Activated naive CD8-positive, alpha-beta T cell treated with anti-CD3 and anti-CD28 coated beads for 36 hours (primary cell): ENCODE measurements around the gene HNMT. TPM values are rescaled to one million over a fixed set of nuclear protein-coding genes. Genes with fewer than 3 reads are reported as not detected.
"Not testable (repeated sequence)": the region's sequence is repeated elsewhere in the genome, so short reads cannot be mapped to it uniquely, and the experiment has no call there.

Experiments used
- DNase-seq: peaks from one replicate; pipeline ENCODE4 v3.0.0; 2021
- H3K27ac Mint-ChIP-seq: one replicate; pipeline ENCODE4 v1.8.0; 2022; ENCODE audit warnings: mild to moderate bottlenecking, moderate library complexity, mixed read lengths
- H3K27me3 Mint-ChIP-seq: one replicate; pipeline ENCODE4 v1.8.0; 2022; ENCODE audit warnings: mild to moderate bottlenecking, mixed read lengths
- H3K36me3 Mint-ChIP-seq: one replicate; pipeline ENCODE4 v1.8.0; 2021; ENCODE audit warnings: mild to moderate bottlenecking, mixed read lengths
- H3K4me1 Mint-ChIP-seq: one replicate; pipeline ENCODE4 v1.8.0; 2021; ENCODE audit warnings: mixed read lengths
- H3K4me3 Mint-ChIP-seq: one replicate; pipeline ENCODE4 v1.8.0; 2022; ENCODE audit warnings: mild to moderate bottlenecking, moderate library complexity, mixed read lengths
- H3K9me3 Mint-ChIP-seq: one replicate; pipeline ENCODE4 v1.8.0; 2022; ENCODE audit warnings: mixed read lengths
- total RNA-seq, 2 experiments: library from RNA; stranded (reverse); gene quantifications; one replicate each; pipeline ENCODE4 v1.2.3, GENCODE V29; 2021

Gene HNMT
- not detected for total RNA-seq

- no peaks in the 10 kb centered on the region for H3K9me3 Mint-ChIP-seq
- H3K27ac Mint-ChIP-seq: no peak within 1 kb of the TSS
- H3K4me3 Mint-ChIP-seq: no peak within 1 kb of the TSS
- H3K27me3 Mint-ChIP-seq: peaks cover 7% of the 10 kb centered on the region
- DNase-seq: no peak
- H3K36me3 Mint-ChIP-seq: no peaks in the 10 kb centered on the region
- H3K4me1 Mint-ChIP-seq: no peaks in the 10 kb centered on the region
Observed at GRCh38 chr2:137964066-137964858, at the start of gene HNMT. HNMT (plus strand) TSS chr2:137964473; CDS start chr2:137964492, 19 bp downstream.

GRCh38 chr2:137921105-137921880 is 43.0 kb upstream of the HNMT start:
- Mint-ChIP-seq H3K4me1 (no peaks in the 10 kb centered on the region), H3K4me3 (no peak overlapping the region), H3K36me3 (no peaks in the 10 kb centered on the region), H3K27me3 (no peaks in the 10 kb centered on the region), H3K9me3 (no peaks in the 10 kb centered on the region), H3K27ac (no peak overlapping the region)
- no peak for DNase-seq

- DNase-seq, H3K4me1 Mint-ChIP-seq, H3K4me3 Mint-ChIP-seq, H3K27ac Mint-ChIP-seq, H3K27me3 Mint-ChIP-seq, H3K9me3 Mint-ChIP-seq, H3K36me3 Mint-ChIP-seq: not testable (repeated sequence)
Observed at GRCh38 chr2:137922171-137922570, 42.1 kb upstream of the HNMT start.

GRCh38 chr2:137924019-137924418 is 40.3 kb upstream of the HNMT start:
- H3K27me3 Mint-ChIP-seq: no peaks in the 10 kb centered on the region
- H3K9me3 Mint-ChIP-seq: no peaks in the 10 kb centered on the region
- no peaks in the 10 kb centered on the region for H3K4me1 Mint-ChIP-seq
- H3K36me3 Mint-ChIP-seq: no peaks in the 10 kb centered on the region
- no peak overlapping the region for H3K27ac Mint-ChIP-seq
- no peak for DNase-seq
- no peak overlapping the region for H3K4me3 Mint-ChIP-seq

GRCh38 chr2:137925599-137925998 is 38.7 kb upstream of the HNMT start:
- no peaks in the 10 kb centered on the region for H3K36me3 Mint-ChIP-seq

GRCh38 chr2:137927846-137928245 is 36.4 kb upstream of the HNMT start:
- H3K4me1 Mint-ChIP-seq: no peaks in the 10 kb centered on the region
- no peaks in the 10 kb centered on the region for H3K36me3 Mint-ChIP-seq
- H3K27me3 Mint-ChIP-seq: no peaks in the 10 kb centered on the region
- no peak overlapping the region for H3K27ac Mint-ChIP-seq
- no peaks in the 10 kb centered on the region for H3K9me3 Mint-ChIP-seq
- no peak overlapping the region for H3K4me3 Mint-ChIP-seq
- DNase-seq: no peak

More at GRCh38 chr2:137925599-137925998, 38.7 kb upstream of the HNMT start:
- no peaks in the 10 kb centered on the region for H3K4me1 Mint-ChIP-seq
- H3K4me3 Mint-ChIP-seq: no peak overlapping the region
- DNase-seq: no peak
- H3K27me3 Mint-ChIP-seq: no peaks in the 10 kb centered on the region
- no peak overlapping the region for H3K27ac Mint-ChIP-seq
- H3K9me3 Mint-ChIP-seq: no peaks in the 10 kb centered on the region

GRCh38 chr2:137928547-137929518 is 35.4 kb upstream of the HNMT start:
- no peak overlapping the region for H3K4me3 Mint-ChIP-seq
- H3K27ac Mint-ChIP-seq: no peak overlapping the region
- no peaks in the 10 kb centered on the region for H3K36me3 Mint-ChIP-seq

GRCh38 chr2:137929519-137929916 is 34.8 kb upstream of the HNMT start:
- H3K27ac Mint-ChIP-seq: no peak overlapping the region
- no peak overlapping the region for H3K4me3 Mint-ChIP-seq
- DNase-seq: no peak
- no peaks in the 10 kb centered on the region for H3K9me3 Mint-ChIP-seq
- H3K27me3 Mint-ChIP-seq: no peaks in the 10 kb centered on the region
- H3K36me3 Mint-ChIP-seq: no peaks in the 10 kb centered on the region
- H3K4me1 Mint-ChIP-seq: no peaks in the 10 kb centered on the region

More at GRCh38 chr2:137928547-137929518, 35.4 kb upstream of the HNMT start:
- Mint-ChIP-seq H3K4me1 (no peaks in the 10 kb centered on the region), H3K9me3 (no peaks in the 10 kb centered on the region), H3K27me3 (no peaks in the 10 kb centered on the region)
- DNase-seq: no peak

- DNase-seq: no peak
- no peaks in the 10 kb centered on the region for H3K9me3 Mint-ChIP-seq
- no peak overlapping the region for H3K4me3 Mint-ChIP-seq
- no peaks in the 10 kb centered on the region for H3K27me3 Mint-ChIP-seq
- H3K27ac Mint-ChIP-seq: no peak overlapping the region
- H3K36me3 Mint-ChIP-seq: no peaks in the 10 kb centered on the region
- H3K4me1 Mint-ChIP-seq: no peaks in the 10 kb centered on the region
Observed at GRCh38 chr2:137930146-137930545, 34.1 kb upstream of the HNMT start.

GRCh38 chr2:137935591-137935990 is 28.7 kb upstream of the HNMT start:
- H3K27me3 Mint-ChIP-seq: peaks cover 4% of the 10 kb centered on the region
- peaks cover 1% of the 10 kb centered on the region for H3K9me3 Mint-ChIP-seq
- H3K36me3 Mint-ChIP-seq: no peaks in the 10 kb centered on the region
- H3K4me1 Mint-ChIP-seq: no peaks in the 10 kb centered on the region
- no peak for DNase-seq
- H3K27ac Mint-ChIP-seq: no peak overlapping the region
- H3K4me3 Mint-ChIP-seq: no peak overlapping the region

GRCh38 chr2:137937246-137937645 is 27.0 kb upstream of the HNMT start:
- Mint-ChIP-seq H3K9me3 (peaks cover 1% of the 10 kb centered on the region), H3K27ac (no peak overlapping the region), H3K4me1 (no peaks in the 10 kb centered on the region), H3K4me3 (no peak overlapping the region), H3K36me3 (no peaks in the 10 kb centered on the region), H3K27me3 (peaks cover 4% of the 10 kb centered on the region)
- no peak for DNase-seq

GRCh38 chr2:137937778-137938177 is 26.5 kb upstream of the HNMT start:
- DNase-seq: no peak
- Mint-ChIP-seq H3K27me3 (peaks cover 4% of the 10 kb centered on the region), H3K4me1 (no peaks in the 10 kb centered on the region), H3K9me3 (peaks cover 1% of the 10 kb centered on the region), H3K4me3 (no peak overlapping the region), H3K27ac (no peak overlapping the region), H3K36me3 (no peaks in the 10 kb centered on the region)

- H3K27ac Mint-ChIP-seq: no peak overlapping the region
- H3K4me3 Mint-ChIP-seq: no peak overlapping the region
- DNase-seq: no peak
- no peaks in the 10 kb centered on the region for H3K4me1 Mint-ChIP-seq
- H3K27me3 Mint-ChIP-seq: peaks cover 4% of the 10 kb centered on the region
- no peaks in the 10 kb centered on the region for H3K36me3 Mint-ChIP-seq
- H3K9me3 Mint-ChIP-seq: peaks cover 1% of the 10 kb centered on the region
Observed at GRCh38 chr2:137938204-137938603, 26.1 kb upstream of the HNMT start.

GRCh38 chr2:137939026-137939425 is 25.2 kb upstream of the HNMT start:
- H3K4me1 Mint-ChIP-seq: no peaks in the 10 kb centered on the region
- no peak for DNase-seq

GRCh38 chr2:137940154-137940553 is 24.1 kb upstream of the HNMT start:
- Mint-ChIP-seq H3K36me3 (no peaks in the 10 kb centered on the region), H3K4me3 (no peak overlapping the region), H3K4me1 (no peaks in the 10 kb centered on the region), H3K9me3 (peaks cover 1% of the 10 kb centered on the region), H3K27ac (no peak overlapping the region), H3K27me3 (peaks cover 4% of the 10 kb centered on the region)
- no peak for DNase-seq

More at GRCh38 chr2:137939026-137939425, 25.2 kb upstream of the HNMT start:
- Mint-ChIP-seq H3K36me3 (no peaks in the 10 kb centered on the region), H3K9me3 (peaks cover 1% of the 10 kb centered on the region), H3K27ac (no peak overlapping the region), H3K27me3 (peaks cover 4% of the 10 kb centered on the region), H3K4me3 (no peak overlapping the region)
